ENCODE data around the gene PIGS.
"Not testable (repeated sequence)": the region's sequence is repeated elsewhere in the genome, so short reads cannot be mapped to it uniquely, and the experiment has no call there.

The PIGS gene

GRCh38 chr17:28578246-28579195 lies 7.2 kb upstream of the PIGS start:
- no peak for DNase-seq

- no peak for DNase-seq
Measured at GRCh38 chr17:28577466-28577824, 6.1 kb upstream of the PIGS start.

- DNase-seq: peak; percentile 97
Measured at GRCh38 chr17:28576758-28577465, 5.6 kb upstream of the PIGS start, which contains the start of gene ALDOC. ALDOC (minus strand) TSS chr17:28576895; CDS start chr17:28575532, 1,363 bp downstream.

- DNase-seq: not testable (repeated sequence)
Measured at GRCh38 chr17:28576016-28576415, 4.7 kb upstream of the PIGS start.

- no peak for DNase-seq
Measured at GRCh38 chr17:28575126-28575795, 3.9 kb upstream of the PIGS start.

GRCh38 chr17:28574526-28574925 lies 3.2 kb upstream of the PIGS start:
- peak; percentile 36 for DNase-seq

- DNase-seq: no peak
Measured at GRCh38 chr17:28573966-28574480, 2.7 kb upstream of the PIGS start.

GRCh38 chr17:28573521-28573920 lies 2.2 kb upstream of the PIGS start:
- DNase-seq: no peak

- no peak for DNase-seq
Measured at GRCh38 chr17:28573040-28573380, 1.7 kb upstream of the PIGS start.

GRCh38 chr17:28572259-28573039 lies 1.1 kb upstream of the PIGS start:
- no peak for DNase-seq

- DNase-seq: peak; percentile 58
Measured at GRCh38 chr17:28570716-28571360, 486 bp downstream of the PIGS start.

GRCh38 chr17:28569446-28569845 lies 1.9 kb downstream of the PIGS start:
- no peak for DNase-seq

- no peak for DNase-seq
Measured at GRCh38 chr17:28567604-28568003, 3.7 kb downstream of the PIGS start.

GRCh38 chr17:28563475-28563874 lies 7.8 kb downstream of the PIGS start:
- no peak for DNase-seq

- DNase-seq: no peak
Measured at GRCh38 chr17:28555022-28555421, 16.3 kb downstream of the PIGS start.

GRCh38 chr17:28554565-28554964 lies 16.8 kb downstream of the PIGS start:
- no peak for DNase-seq

- no peak for DNase-seq
Measured at GRCh38 chr17:28553000-28553505, 18.3 kb downstream of the PIGS start.

- DNase-seq: peak; percentile 75
Measured at GRCh38 chr17:28552176-28552999, 18.9 kb downstream of the PIGS start, which contains the start of gene UNC119. UNC119 (minus strand) TSS chr17:28552624; CDS start chr17:28552557, 67 bp downstream.

- no peak for DNase-seq
Measured at GRCh38 chr17:28551421-28552175, 19.7 kb downstream of the PIGS start.

- no peak for DNase-seq
Measured at GRCh38 chr17:28550858-28551257, 20.5 kb downstream of the PIGS start.
